Endothelial cell of umbilical vein (primary cell): Measurements from ENCODE around the gene ITGA2. TPM values are rescaled to one million over a fixed set of nuclear protein-coding genes. Genes with fewer than 3 reads are reported as not detected.

Experiments used
- BruUV-seq: library from RNA; stranded (reverse); fragments of 400-500 nt; replicated peaks from 2 replicates; lab custom pipeline; 2021; lab: Mats Ljungman, UMichigan
- CTCF ChIA-PET: fragments of 300-600, 350-600 bp; sonication (Branson Sonifier 250); formaldehyde crosslinking; loops from one replicate; lab custom pipeline; 2021; ENCODE audit warnings: antibody characterized with exemption, inconsistent platforms; lab: Charles Lee
- POLR2A ChIA-PET: fragments of 300-600, 350-600 bp; sonication (Branson Sonifier 250); formaldehyde crosslinking; loops from one replicate; lab custom pipeline; 2021; ENCODE audit warnings: antibody characterized with exemption, inconsistent platforms; lab: Charles Lee
- DNase-seq: peaks from one replicate; pipeline ENCODE4 v3.0.0-alpha.2; 2011; ENCODE audit warnings: low read depth, low spot score
- FAIRE-seq: peaks from 2 replicates; lab custom pipeline; 2011; peaks lifted over from hg19 to GRCh38; lab: Jason Lieb, UNC
- H2AFZ ChIP-seq: 2 replicates; pipeline ENCODE4 v1.6.0; 2012; ENCODE audit warnings: low read depth, low read length, control low read depth, inconsistent platforms
- H3K27ac ChIP-seq: 2 replicates; pipeline ENCODE4 v1.5.1; 2011; ENCODE audit warnings: low read depth, mild to moderate bottlenecking, control low read depth, low read length, moderate library complexity; ENCODE audit not compliant: insufficient read depth
- H3K27me3 ChIP-seq, 2 experiments: 2 replicates each; pipeline versions ENCODE4 v1.6.0 to v1.6.1; 2011; ENCODE audit warnings: low read length in 2 of 2, mixed read lengths in 1 of 2; ENCODE audit not compliant: control insufficient read depth in 2 of 2, insufficient read depth in 2 of 2
- H3K36me3 ChIP-seq, 2 experiments: 2 replicates in 1 of 2; 3 replicates in 1 of 2; pipeline ENCODE4 v1.5.1; 2011; ENCODE audit warnings: low read length in 2 of 2, mild to moderate bottlenecking in 1 of 2, moderate library complexity in 1 of 2; ENCODE audit not compliant: control insufficient read depth in 2 of 2, insufficient read depth in 2 of 2; ENCODE audit errors: extremely low read depth in 1 of 2
- H3K4me1 ChIP-seq: 3 replicates; pipeline ENCODE4 v1.5.1; 2011; ENCODE audit warnings: mild to moderate bottlenecking, low read length; ENCODE audit not compliant: control insufficient read depth, insufficient read depth; ENCODE audit errors: extremely low read depth
- H3K4me2 ChIP-seq: 2 replicates; pipeline ENCODE4 v1.6.1; 2011; ENCODE audit warnings: low read length, control low read depth, mixed read lengths; ENCODE audit not compliant: insufficient read depth
- H3K4me3 ChIP-seq, 3 experiments: fragments of 200-600 bp in 1 of 3; sonication (generic), shearing (Covaris generic) in 1 of 3; replicated peaks in 1 of 3; 2 replicates each; pipeline ENCODE4 v1.5.1; 2011 to 2016; ENCODE audit warnings: control low read depth in 3 of 3, low read length in 3 of 3, mild to moderate bottlenecking in 2 of 3, inconsistent platforms in 1 of 3, low read depth in 1 of 3, moderate library complexity in 1 of 3; ENCODE audit not compliant: insufficient read depth in 1 of 3
- H3K79me2 ChIP-seq: 2 replicates; pipeline ENCODE4 v1.6.0; 2012; ENCODE audit warnings: low read length, inconsistent platforms; ENCODE audit not compliant: control insufficient read depth, insufficient read depth
- H3K9ac ChIP-seq: replicated peaks from 2 replicates; pipeline ENCODE3; 2011; ENCODE audit warnings: low read length, control low read depth; ENCODE audit not compliant: insufficient read depth; ENCODE audit errors: extremely low read depth
- H3K9me1 ChIP-seq: replicated peaks from 3 replicates; pipeline ENCODE4 v1.6.0; 2011; ENCODE audit warnings: mild to moderate bottlenecking, low read length; ENCODE audit not compliant: control insufficient read depth, insufficient read depth; ENCODE audit errors: extremely low read depth
- H3K9me3 ChIP-seq: replicated peaks from 2 replicates; pipeline ENCODE4 v1.5.1; 2012; ENCODE audit warnings: low read length, inconsistent platforms; ENCODE audit not compliant: control insufficient read depth, insufficient read depth
- H4K20me1 ChIP-seq: replicated peaks from 2 replicates; pipeline ENCODE3; 2011; ENCODE audit warnings: mild to moderate bottlenecking, low read length; ENCODE audit not compliant: control insufficient read depth, insufficient read depth; ENCODE audit errors: extremely low read depth
- CTCF ChIP-seq, 2 donors: IDR thresholded peaks; 1 replicate in 1 of 2; 2 replicates in 1 of 2; pipeline ENCODE4 v1.5.1; 2011; ENCODE audit warnings: low read length in 2 of 2, mild to moderate bottlenecking in 2 of 2, moderate library complexity in 2 of 2, control low read depth in 1 of 2, inconsistent platforms in 1 of 2, low read depth in 1 of 2; ENCODE audit not compliant: insufficient read depth in 1 of 2; ENCODE audit errors: extremely low read depth in 1 of 2
- EZH2 ChIP-seq: IDR thresholded peaks from 2 replicates; pipeline ENCODE4 v1.6.1; 2012; ENCODE audit warnings: borderline replicate concordance, low read depth, mild to moderate bottlenecking, moderate library complexity, low read length, inconsistent platforms; ENCODE audit not compliant: severe bottlenecking
- FOS ChIP-seq: IDR thresholded peaks from 2 replicates; pipeline ENCODE4 v1.6.1; 2011; ENCODE audit warnings: mild to moderate bottlenecking, low read length, moderate library complexity, borderline replicate concordance; ENCODE audit not compliant: insufficient read depth
- GATA2 ChIP-seq: IDR thresholded peaks from 2 replicates; pipeline ENCODE4 v1.7.0; 2011; ENCODE audit warnings: low read depth, mild to moderate bottlenecking, moderate library complexity, mixed read lengths, low read length; ENCODE audit not compliant: insufficient read length, insufficient read depth
- JUN ChIP-seq: IDR thresholded peaks from 2 replicates; pipeline ENCODE4 v1.6.1; 2011; ENCODE audit warnings: borderline replicate concordance, low read depth; ENCODE audit not compliant: insufficient read length, insufficient read depth
- MAX ChIP-seq: IDR thresholded peaks from 2 replicates; pipeline ENCODE4 v1.6.1; 2011; ENCODE audit not compliant: insufficient read depth, insufficient read length
- MYC ChIP-seq: IDR thresholded peaks from one replicate; pipeline ENCODE4 v1.6.1; 2011; ENCODE audit warnings: mild to moderate bottlenecking, low read depth, low read length
- POLR2A ChIP-seq: IDR thresholded peaks from 2 replicates; pipeline ENCODE4 v1.6.1; 2012; ENCODE audit warnings: low read depth, mild to moderate bottlenecking, control low read depth, low read length
- POLR2AphosphoS5 ChIP-seq: IDR thresholded peaks from 2 replicates; pipeline ENCODE4 v1.6.1; 2012; ENCODE audit warnings: low read depth, mild to moderate bottlenecking, control low read depth, low read length, moderate library complexity; ENCODE audit not compliant: insufficient read depth
- dilution Hi-C: fragments of 300-500 bp; cut with MboI; formaldehyde crosslinking; loops from one replicate; pipeline ENCODE4 v1.15.0; 2019; ENCODE audit warnings: low sequenced_read_pairs; ENCODE audit not compliant: extremely low pct_ligation_motif_present
- intact Hi-C: fragments of 100-400 bp; cut with micrococcal nuclease; formaldehyde crosslinking; loops from one replicate; pipeline ENCODE4 v1.10.0; 2022
- polyA plus RNA-seq, 4 experiments: library from polyadenylated mRNA; depleted of rRNA in 3 of 4; stranded (reverse) in 3 of 4; unstranded in 1 of 4; fragments of >200 nt; gene quantifications; 2 replicates each; pipeline versions ENCODE4 v1.2.1 to v1.2.3, GENCODE V29; 2011 to 2012; ENCODE audit warnings: missing spikeins in 1 of 4
- total RNA-seq: library from RNA; stranded (reverse); gene quantifications from 2 replicates; pipeline ENCODE4 v1.2.3, GENCODE V29; 2021

The ITGA2 gene
- total and polyA plus RNA-seq, 2 donors (not counting 3 experiments of a cell fraction or from before 2014, with no cell fraction given) = 11.2 to 62.3 TPM

DNA sequence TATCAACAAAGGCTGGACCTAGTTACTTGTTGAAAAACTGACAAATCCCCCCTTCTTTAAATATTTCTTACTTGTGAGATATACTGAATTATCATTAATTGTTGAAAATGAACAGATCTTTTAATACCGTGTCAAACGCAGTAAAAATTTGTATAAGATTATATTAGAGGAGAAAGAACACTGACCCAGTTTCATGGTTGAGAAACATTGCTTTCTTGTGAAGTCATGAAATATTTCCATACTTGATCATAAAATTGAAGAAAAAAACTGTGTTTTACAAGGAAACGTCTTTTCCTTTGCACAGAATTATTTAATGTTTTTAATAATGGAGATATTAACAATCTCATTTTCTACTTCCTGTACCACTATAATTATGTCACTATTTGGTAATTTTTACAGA, 74.6 kb downstream of the ITGA2 start:
- CTCF ChIA-PET = interaction anchor here (1.2 to 1.5 kb wide), 2 partner anchors 18 to 115 kb away, joined by 3 to 6 read pairs; no protein-coding TSS in a partner anchor
- Histone ChIP-seq H3K79me2 (no peaks in the 10 kb centered on the region), H3K9ac (peak overlapping the region; percentile 35), H2AFZ (no peak overlapping the region), H3K27ac (peak overlapping the region; percentile 71), H3K9me3 (no peaks in the 10 kb centered on the region), H3K36me3 (peaks cover 5 to 46% of the 10 kb centered on the region in 2 experiments), H3K4me1 (peaks cover 26% of the 10 kb centered on the region), H4K20me1 (no peaks in the 10 kb centered on the region), H3K9me1 (no peaks in the 10 kb centered on the region), H3K4me2 (peak overlapping the region; percentile 52), H3K4me3 (no peak overlapping the region), H3K27me3 (no peaks in the 10 kb centered on the region)
- POLR2A ChIA-PET = no interaction called here
- TF ChIP-seq JUN = no peak
- no TSS peak for BruUV-seq
- DNase-seq (peak; percentile 32), FAIRE-seq (no peak)
- intact Hi-C loops = loop anchor here (1.0 to 2.0 kb wide), 2 partner anchors 31 to 75 kb away; no protein-coding TSS in a partner anchor
- dilution Hi-C loops = no loop called here

DNA sequence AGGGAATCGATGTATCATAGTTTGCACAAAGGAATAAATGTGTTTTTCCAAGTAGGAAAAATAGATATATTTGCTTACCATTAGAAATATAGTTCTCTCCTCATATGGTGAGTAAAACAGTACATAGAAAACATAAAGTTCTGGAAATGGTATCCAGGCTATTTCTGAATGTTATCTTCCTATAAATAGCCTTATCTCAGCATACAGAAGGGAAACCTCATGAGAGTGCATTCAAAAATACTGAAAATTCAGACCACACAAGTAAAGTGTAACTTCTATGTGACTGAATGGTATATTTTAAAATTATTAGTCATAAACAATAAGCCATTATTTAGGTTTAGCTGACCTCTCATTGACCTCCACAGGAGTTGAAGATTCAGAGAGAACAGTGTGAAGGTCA, 76.9 kb downstream of the ITGA2 start:
- Histone ChIP-seq H4K20me1 (no peaks in the 10 kb centered on the region), H3K27ac (no peak overlapping the region), H3K9me1 (no peaks in the 10 kb centered on the region), H3K9me3 (no peaks in the 10 kb centered on the region), H3K9ac (no peak overlapping the region), H3K27me3 (no peaks in the 10 kb centered on the region), H3K4me3 (no peak overlapping the region), H3K79me2 (no peaks in the 10 kb centered on the region), H3K4me1 (peaks cover 40% of the 10 kb centered on the region), H2AFZ (no peak overlapping the region), H3K4me2 (no peak overlapping the region), H3K36me3 (peaks cover 3 to 25% of the 10 kb centered on the region in 2 experiments)
- no TSS peak for BruUV-seq
- FAIRE-seq (no peak), DNase-seq (peak; percentile 5)
- ChIA-PET POLR2A (no interaction called here), CTCF (interaction anchor here (4.8 kb wide), 1 partner anchor 118 kb away, joined by 50 read pairs; no protein-coding TSS in a partner anchor)
- intact Hi-C loops (no loop called here), dilution Hi-C loops (no loop called here)
- TF ChIP-seq GATA2 (no peak), JUN (no peak), FOS (no peak), MYC (no peak), CTCF (IDR thresholded peaks at IDR 0.05; ENCODE audit: extremely low read depth in 1 of 2, insufficient read depth in 1 of 2, low read depth in 1 of 2, low read length in 2 of 2) (no peak), POLR2A (no peak), MAX (no peak), EZH2 (no peak), POLR2AphosphoS5 (no peak)
